DND-41 (cell line): ENCODE results near the gene ZNF236.

Source experiments
- EZH2 ChIP-seq: IDR thresholded peaks from 3 replicates; pipeline ENCODE4 v1.6.1; 2012; ENCODE audit warnings: borderline replicate concordance, low read depth, mild to moderate bottlenecking, moderate library complexity, low read length, inconsistent platforms; ENCODE audit not compliant: severe bottlenecking
- TF ChIP-seq, protein P1 (sequence below): IDR thresholded peaks from 2 replicates; pipeline ENCODE4 v1.5.1; 2012; ENCODE audit warnings: borderline replicate concordance, low read length, moderate library complexity, mild to moderate bottlenecking; ENCODE audit not compliant: poor library complexity, severe bottlenecking; ENCODE audit errors: extremely low read depth

DNA sequence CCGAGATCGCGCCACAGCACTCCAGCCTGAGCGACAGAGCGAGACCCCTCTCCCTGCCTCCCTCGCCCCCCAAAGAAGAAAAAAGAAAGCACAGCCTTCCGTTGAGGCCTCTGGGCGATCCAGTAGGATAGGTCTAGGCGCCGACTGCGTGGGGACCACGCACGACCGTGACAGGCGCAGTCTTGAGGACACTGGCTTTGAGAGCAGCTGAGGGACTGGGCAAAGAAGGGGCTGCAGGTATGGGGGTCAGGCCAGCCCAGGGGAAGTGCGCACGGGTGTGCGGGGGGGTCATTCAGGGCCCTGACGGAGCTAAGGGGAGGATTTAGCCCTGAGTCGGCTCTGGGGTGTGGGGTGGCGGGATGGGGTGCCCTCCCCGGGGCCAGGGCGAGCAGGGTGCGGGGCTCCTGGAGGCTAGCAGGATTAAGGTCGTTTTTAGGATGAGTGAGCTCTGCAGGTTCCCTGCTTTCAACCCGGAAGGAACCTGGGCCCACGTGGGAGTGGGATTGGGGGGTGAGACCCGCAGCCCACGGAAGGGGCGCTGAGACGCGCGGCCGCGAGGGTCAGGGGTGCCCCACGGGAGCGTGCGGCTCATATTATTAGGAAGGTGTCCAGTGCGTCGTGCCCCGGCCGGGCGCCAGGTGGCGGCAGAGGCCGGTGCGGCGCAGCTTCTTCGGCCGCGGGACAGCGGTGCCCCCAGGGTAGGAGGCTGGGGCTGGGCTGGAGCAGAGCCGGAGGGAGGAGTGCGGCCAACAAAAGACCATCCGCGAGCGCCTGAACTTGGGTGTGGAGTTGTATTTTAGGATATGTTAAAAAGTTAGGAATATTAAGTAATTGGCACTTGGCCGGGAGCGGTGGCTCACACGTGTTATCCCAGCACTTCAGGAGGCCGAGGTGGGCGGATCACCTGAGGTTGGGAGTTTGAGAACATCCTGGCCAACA lies 20.5 kb upstream of the ZNF236 start:
- TF ChIP-seq, protein P1, sequence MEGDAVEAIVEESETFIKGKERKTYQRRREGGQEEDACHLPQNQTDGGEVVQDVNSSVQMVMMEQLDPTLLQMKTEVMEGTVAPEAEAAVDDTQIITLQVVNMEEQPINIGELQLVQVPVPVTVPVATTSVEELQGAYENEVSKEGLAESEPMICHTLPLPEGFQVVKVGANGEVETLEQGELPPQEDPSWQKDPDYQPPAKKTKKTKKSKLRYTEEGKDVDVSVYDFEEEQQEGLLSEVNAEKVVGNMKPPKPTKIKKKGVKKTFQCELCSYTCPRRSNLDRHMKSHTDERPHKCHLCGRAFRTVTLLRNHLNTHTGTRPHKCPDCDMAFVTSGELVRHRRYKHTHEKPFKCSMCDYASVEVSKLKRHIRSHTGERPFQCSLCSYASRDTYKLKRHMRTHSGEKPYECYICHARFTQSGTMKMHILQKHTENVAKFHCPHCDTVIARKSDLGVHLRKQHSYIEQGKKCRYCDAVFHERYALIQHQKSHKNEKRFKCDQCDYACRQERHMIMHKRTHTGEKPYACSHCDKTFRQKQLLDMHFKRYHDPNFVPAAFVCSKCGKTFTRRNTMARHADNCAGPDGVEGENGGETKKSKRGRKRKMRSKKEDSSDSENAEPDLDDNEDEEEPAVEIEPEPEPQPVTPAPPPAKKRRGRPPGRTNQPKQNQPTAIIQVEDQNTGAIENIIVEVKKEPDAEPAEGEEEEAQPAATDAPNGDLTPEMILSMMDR: no peak
- no peak for TF ChIP-seq EZH2
